ENCODE results near the gene SVBP.

DNA sequence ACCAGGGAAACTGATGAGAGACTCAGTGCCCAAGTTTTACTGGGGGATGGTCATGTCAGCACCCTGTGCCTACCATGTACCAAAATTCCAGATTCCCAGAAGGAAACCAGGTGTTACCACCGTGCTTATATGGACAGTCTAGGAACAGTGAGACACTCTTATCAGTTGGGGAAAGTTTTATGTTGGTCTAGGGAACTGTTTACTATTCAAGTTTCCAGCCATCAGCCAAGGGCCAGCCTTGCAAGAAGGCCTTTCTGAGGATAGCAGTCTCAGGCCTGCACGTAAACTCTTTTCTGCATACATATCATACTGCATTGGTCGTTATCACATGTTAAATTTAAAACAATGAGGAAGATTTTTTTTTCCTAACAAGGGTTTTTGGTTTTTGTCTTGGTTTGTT, 19.8 kb downstream of the SVBP start:
- TF ChIP-seq POLR2A (IDR thresholded peaks at IDR 0.05) (no peak), POLR2AphosphoS5 (IDR thresholded peaks at IDR 0.05) (no peak)
- TF ChIP-seq, protein P1, sequence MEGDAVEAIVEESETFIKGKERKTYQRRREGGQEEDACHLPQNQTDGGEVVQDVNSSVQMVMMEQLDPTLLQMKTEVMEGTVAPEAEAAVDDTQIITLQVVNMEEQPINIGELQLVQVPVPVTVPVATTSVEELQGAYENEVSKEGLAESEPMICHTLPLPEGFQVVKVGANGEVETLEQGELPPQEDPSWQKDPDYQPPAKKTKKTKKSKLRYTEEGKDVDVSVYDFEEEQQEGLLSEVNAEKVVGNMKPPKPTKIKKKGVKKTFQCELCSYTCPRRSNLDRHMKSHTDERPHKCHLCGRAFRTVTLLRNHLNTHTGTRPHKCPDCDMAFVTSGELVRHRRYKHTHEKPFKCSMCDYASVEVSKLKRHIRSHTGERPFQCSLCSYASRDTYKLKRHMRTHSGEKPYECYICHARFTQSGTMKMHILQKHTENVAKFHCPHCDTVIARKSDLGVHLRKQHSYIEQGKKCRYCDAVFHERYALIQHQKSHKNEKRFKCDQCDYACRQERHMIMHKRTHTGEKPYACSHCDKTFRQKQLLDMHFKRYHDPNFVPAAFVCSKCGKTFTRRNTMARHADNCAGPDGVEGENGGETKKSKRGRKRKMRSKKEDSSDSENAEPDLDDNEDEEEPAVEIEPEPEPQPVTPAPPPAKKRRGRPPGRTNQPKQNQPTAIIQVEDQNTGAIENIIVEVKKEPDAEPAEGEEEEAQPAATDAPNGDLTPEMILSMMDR (IDR thresholded peaks at IDR 0.05 in 8 of 11, conservative IDR thresholded peaks at IDR 0.05 in 3 of 11), result no peak

Measured in spleen (tissue), 7 donors.